SK-N-SH (cell line): ENCODE data around the gene COX7C. TPM values are rescaled to one million over a fixed set of nuclear protein-coding genes. Genes with fewer than 3 reads are reported as not detected.
"Not testable (repeated sequence)": the region's sequence is repeated elsewhere in the genome, so short reads cannot be mapped to it uniquely, and the experiment has no call there.

Experiments
- CTCF ChIA-PET: fragments of 300-600, 350-600 bp; formaldehyde crosslinking; extraction: SDS; loops from one replicate; lab custom pipeline; 2021; lab: Yijun Ruan, JAX
- POLR2A ChIA-PET: fragments of 350-600 bp; sonication (Branson Sonifier 250); formaldehyde crosslinking; extraction: SDS; loops from one replicate; lab custom pipeline; 2020; ENCODE audit warnings: antibody characterized with exemption, inconsistent platforms; lab: Yijun Ruan, JAX
- DNase-seq: peaks from one replicate; pipeline ENCODE4 v3.0.0; 2012
- H2AFZ ChIP-seq: fragments of 200-600 bp; sonication (generic); 2 replicates; pipeline ENCODE4 v1.8.1; 2016; ENCODE audit warnings: antibody characterized with exemption, mild to moderate bottlenecking, low read depth
- H3F3A ChIP-seq: fragments of 200-600 bp; sonication (generic); replicated peaks from 2 replicates; pipeline ENCODE3; 2016; ENCODE audit warnings: antibody characterized with exemption, mild to moderate bottlenecking; ENCODE audit not compliant: insufficient read depth
- H3K27ac ChIP-seq, 2 experiments: fragments of 200-500 bp in 1 of 2; fragments of 200-600 bp in 1 of 2; sonication (Bioruptor generic) in 1 of 2; sonication (generic), shearing (Covaris generic) in 1 of 2; 2 replicates each; pipeline versions ENCODE4 v1.5.1 to v1.6.1; 2014 to 2016; ENCODE audit warnings: low read depth in 2 of 2, inconsistent platforms in 1 of 2, low read length in 1 of 2, mild to moderate bottlenecking in 1 of 2, mixed read lengths in 1 of 2
- H3K27me3 ChIP-seq: fragments of 200-600 bp; sonication (generic), shearing (Covaris generic); 2 replicates; pipeline ENCODE4 v1.6.1; 2016; ENCODE audit warnings: mixed run types; ENCODE audit not compliant: insufficient read depth
- H3K36me3 ChIP-seq, 2 experiments: fragments of 200-500 bp in 1 of 2; fragments of 200-600 bp in 1 of 2; sonication (Bioruptor generic) in 1 of 2; sonication (generic) in 1 of 2; replicated peaks in 1 of 2; 2 replicates each; pipeline versions ENCODE3 to v1.5.1; 2014 to 2016; ENCODE audit warnings: low read length in 1 of 2, mild to moderate bottlenecking in 1 of 2; ENCODE audit not compliant: insufficient read depth in 2 of 2, control insufficient read depth in 1 of 2
- H3K4me1 ChIP-seq, 2 experiments: fragments of 200-500 bp in 1 of 2; fragments of 200-600 bp in 1 of 2; sonication (Bioruptor generic) in 1 of 2; sonication (generic), shearing (Covaris generic) in 1 of 2; 2 replicates each; pipeline versions ENCODE4 v1.5.1 to v1.6.1; 2014 to 2016; ENCODE audit warnings: low read depth in 1 of 2, low read length in 1 of 2, mixed run types in 1 of 2; ENCODE audit not compliant: insufficient read depth in 2 of 2, control insufficient read depth in 1 of 2
- H3K4me2 ChIP-seq: fragments of 200-600 bp; sonication (generic), shearing (Covaris generic); 2 replicates; pipeline ENCODE4 v1.6.1; 2017; ENCODE audit warnings: mixed run types
- H3K4me3 ChIP-seq, 2 experiments: fragments of 200-500 bp in 1 of 2; fragments of 200-600 bp in 1 of 2; sonication (Bioruptor generic) in 1 of 2; sonication (generic), shearing (Covaris generic) in 1 of 2; 2 replicates each; pipeline versions ENCODE4 v1.5.1 to v1.8.1; 2014 to 2016; ENCODE audit warnings: low read depth in 2 of 2, inconsistent platforms in 1 of 2, low read length in 1 of 2, mild to moderate bottlenecking in 1 of 2, mixed read lengths in 1 of 2, moderate library complexity in 1 of 2
- H3K79me2 ChIP-seq: fragments of 200-600 bp; sonication (generic); 2 replicates; pipeline ENCODE4 v1.8.1; 2017; ENCODE audit warnings: mild to moderate bottlenecking; ENCODE audit not compliant: insufficient read depth
- H3K9ac ChIP-seq: fragments of 200-600 bp; sonication (generic); 2 replicates; pipeline ENCODE4 v1.6.1; 2017; ENCODE audit warnings: mixed run types
- H3K9me2 ChIP-seq: fragments of 200-600 bp; sonication (generic); 2 replicates; pipeline ENCODE4 v1.6.1; 2017; ENCODE audit warnings: mixed run types
- H3K9me3 ChIP-seq: fragments of 200-600 bp; sonication (generic); 2 replicates; pipeline ENCODE4 v1.6.1; 2017; ENCODE audit warnings: mixed run types, mild to moderate bottlenecking, moderate library complexity
- H4K20me1 ChIP-seq: fragments of 200-600 bp; sonication (generic); 2 replicates; pipeline ENCODE4 v1.6.1; 2017; ENCODE audit warnings: mild to moderate bottlenecking, mixed run types; ENCODE audit not compliant: insufficient read depth
- CTCF ChIP-seq: fragments of 200-600 bp; sonication (generic); IDR thresholded peaks from 2 replicates; pipeline ENCODE4 v1.6.1; 2017; ENCODE audit warnings: antibody characterized with exemption, mild to moderate bottlenecking, moderate library complexity
- ELF1 ChIP-seq: IDR thresholded peaks from 2 replicates; pipeline ENCODE4 v1.4.0; 2012
- EP300 ChIP-seq, 2 experiments: IDR thresholded peaks; 2 replicates each; pipeline versions ENCODE4 v1.4.0 to v1.6.1; 2012; ENCODE audit warnings: borderline replicate concordance in 1 of 2, low read depth in 1 of 2, low read length in 1 of 2
- EZH2phosphoT487 ChIP-seq: fragments of 200-600 bp; sonication (generic); IDR thresholded peaks from 2 replicates; pipeline ENCODE4 v1.6.1; 2017; ENCODE audit warnings: low read depth, mixed run types, mild to moderate bottlenecking, antibody characterized with exemption, moderate library complexity, borderline replicate concordance
- FOSL2 ChIP-seq: IDR thresholded peaks from 2 replicates; pipeline ENCODE4 v1.4.0; 2012; ENCODE audit warnings: low read depth, mild to moderate bottlenecking, moderate library complexity, borderline replicate concordance
- MAX ChIP-seq: IDR thresholded peaks from 2 replicates; pipeline ENCODE4 v1.4.0; 2012; ENCODE audit warnings: low read depth
- RCOR1 ChIP-seq: fragments of 150-350 bp; IDR thresholded peaks from 2 replicates; pipeline ENCODE4 v1.6.1; 2017; ENCODE audit warnings: antibody characterized with exemption, low read length
- RFX5 ChIP-seq: IDR thresholded peaks from 2 replicates; pipeline ENCODE4 v1.6.1; 2012; ENCODE audit warnings: mild to moderate bottlenecking, improper control_type of control experiment, low read length
- RXRA ChIP-seq: IDR thresholded peaks from 2 replicates; pipeline ENCODE4 v1.4.0; 2012; ENCODE audit warnings: low read depth, mild to moderate bottlenecking, borderline replicate concordance
- TCF12 ChIP-seq: IDR thresholded peaks from 2 replicates; pipeline ENCODE4 v1.4.0; 2012
- USF1 ChIP-seq: IDR thresholded peaks from 2 replicates; pipeline ENCODE4 v1.4.0; 2012; ENCODE audit warnings: low read depth, borderline replicate concordance
- YY1 ChIP-seq: IDR thresholded peaks from 2 replicates; pipeline ENCODE4 v1.4.0; 2012; ENCODE audit warnings: low read depth, mild to moderate bottlenecking
- ZBTB33 ChIP-seq: IDR thresholded peaks from 2 replicates; pipeline ENCODE4 v1.4.0; 2012; ENCODE audit warnings: low read depth, borderline replicate concordance
- WGBS: methylation state at CpG from one replicate; pipeline ENCODE4 v1.1.6; 2017; ENCODE audit warnings: low lambda C conversion rate; 5-methylcytosine and 5-hydroxymethylcytosine counted together
- polyA plus RNA-seq, 3 experiments: library from polyadenylated mRNA; depleted of rRNA; stranded (reverse); fragments of >200 nt; gene quantifications; 2 replicates each; pipeline ENCODE4 v1.2.3, GENCODE V29; 2012

The COX7C gene
- polyA plus RNA-seq, 1 of the 3 experiments (the other 2 are of a cell fraction), result 675 TPM

- TF ChIP-seq EZH2phosphoT487, result no peak
- no peak for TF ChIP-seq TCF12
- no peak for TF ChIP-seq USF1
- no peak for TF ChIP-seq FOSL2
- no peak for TF ChIP-seq YY1
- no peak for TF ChIP-seq ELF1
- TF ChIP-seq CTCF, result no peak
- no peak for TF ChIP-seq EP300 (IDR thresholded peaks at IDR 0.05; ENCODE audit: borderline replicate concordance in 1 of 2, low read depth in 1 of 2, low read length in 1 of 2)
- no peak for TF ChIP-seq ZBTB33
- no peak for TF ChIP-seq RCOR1
- no peak for TF ChIP-seq MAX
- no peak for TF ChIP-seq RXRA
- no peak for TF ChIP-seq RFX5
- peak; percentile 4 for DNase-seq
- Histone ChIP-seq H3K36me3 (no peaks in the 10 kb centered on the region), H3K27ac (no peak overlapping the region), H3K9me2 (no peaks in the 10 kb centered on the region), H2AFZ (peak overlapping the region; percentile 77), H3K4me1 (peaks cover 0 to 5% of the 10 kb centered on the region in 2 experiments; a peak in 1 of 4 replicates), H4K20me1 (no peaks in the 10 kb centered on the region), H3K4me2 (peak overlapping the region; percentile 76), H3K79me2 (no peaks in the 10 kb centered on the region), H3F3A (no peaks in the 10 kb centered on the region), H3K4me3 (peak overlapping the region; percentile 59 to 65), H3K9ac (no peak overlapping the region), H3K27me3 (no peaks in the 10 kb centered on the region), H3K9me3 (no peaks in the 10 kb centered on the region)
- CTCF ChIA-PET, result no interaction called here
- POLR2A ChIA-PET, result no interaction called here
- WGBS, result 19% methylated on average over 17 of the region's 20 CpGs
Observed at GRCh38 chr5:86570427-86571083, 47.2 kb upstream of the COX7C start.

GRCh38 chr5:86571109-86571508, 46.6 kb upstream of the COX7C start:
- H3K36me3 ChIP-seq, H3K4me1 ChIP-seq, H3K9me2 ChIP-seq, H3F3A ChIP-seq, H3K4me3 ChIP-seq, H3K27ac ChIP-seq, H3K9me3 ChIP-seq, H3K9ac ChIP-seq, H4K20me1 ChIP-seq, H3K27me3 ChIP-seq, CTCF ChIA-PET, H3K79me2 ChIP-seq, H2AFZ ChIP-seq, H3K4me2 ChIP-seq, POLR2A ChIA-PET, DNase-seq: not testable (repeated sequence)
- WGBS, result 47% methylated on average over 11 of the region's 12 CpGs
